ENCODE data around the gene POU3F2. TPM values are rescaled to one million over a fixed set of nuclear protein-coding genes. Genes with fewer than 3 reads are reported as not detected.
A peak's percentile ranks its signal among the peaks of the same experiment; 100 is the strongest.

The POU3F2 gene
- polyA plus RNA-seq, 3 donors = not detected

GRCh38 chr6:98832284-98833056, 1.9 kb upstream of the POU3F2 start:
- no peak for DNase-seq
- intact Hi-C loops (cut with micrococcal nuclease) = no loop called here
- peaks cover 28 to 38% of the 10 kb centered on the region in 2 donors for H3K4me1 ChIP-seq (ENCODE audit: control insufficient read depth in 1 of 2, insufficient read depth in 2 of 2, low read length in 2 of 2)

GRCh38 chr6:98833057-98833306, 1.4 kb upstream of the POU3F2 start:
- intact Hi-C loops (cut with micrococcal nuclease) = no loop called here
- Mint-ChIP-seq H3K4me3 (peak overlapping the region; percentile 6 to 98), H3K27me3 (ENCODE audit: low read depth in 3 of 3) (peaks cover 92 to 98% (median 97%) of the 10 kb centered on the region in 3 donors), H3K36me3 (peaks cover 6 to 15% of the 10 kb centered on the region in 2 donors), H3K9me3 (peaks cover 0 to 41% (median 19%) of the 10 kb centered on the region in 7 donors), H3K4me1 (peaks cover 43% of the 10 kb centered on the region), H3K27ac (no peak overlapping the region)
- Histone ChIP-seq H3K4me1 (ENCODE audit: control insufficient read depth in 1 of 2, insufficient read depth in 2 of 2, low read length in 2 of 2) (peaks cover 28 to 38% of the 10 kb centered on the region in 2 donors), H2AFZ (ENCODE audit: insufficient read depth, low read depth, low read length, poor library complexity, severe bottlenecking) (peak overlapping the region; percentile 67), H3K4me3 (replicated peaks in 1 of 3; ENCODE audit: low read depth in 2 of 3, low read length in 3 of 3) (peak overlapping the region in 1 of 3 experiments; percentile 76), H3K27me3 (ENCODE audit: control insufficient read depth in 2 of 2, insufficient read depth in 2 of 2, low read length in 2 of 2) (peaks cover 84 to 97% of the 10 kb centered on the region in 2 donors), H3K79me2 (ENCODE audit: insufficient read depth, low read length) (no peaks in the 10 kb centered on the region), H3K9ac (ENCODE audit: insufficient read depth, low read length, poor library complexity, severe bottlenecking) (no peak overlapping the region), H3K27ac (ENCODE audit: low read depth in 1 of 2, low read length in 2 of 2) (no peak overlapping the region), H3K9me3 (replicated peaks in 1 of 2; ENCODE audit: control insufficient read depth in 1 of 2, insufficient read depth in 1 of 2, low read length in 2 of 2) (peaks cover 4 to 50% of the 10 kb centered on the region in 2 donors), H3K36me3 (replicated peaks in 1 of 2; ENCODE audit: control insufficient read depth in 1 of 2, insufficient read depth in 2 of 2, low read length in 2 of 2) (no peaks in the 10 kb centered on the region), H4K20me1 (ENCODE audit: insufficient read depth, low read length) (no peaks in the 10 kb centered on the region), H3K4me2 (replicated peaks; ENCODE audit: extremely low read depth, low read length, poor library complexity, severe bottlenecking) (peak overlapping the region; percentile 96)
- 1% methylated on average over 26 of the region's 26 CpGs for WGBS (ENCODE audit: insufficient coverage)
- no peak for DNase-seq
- TF ChIP-seq, protein P1, sequence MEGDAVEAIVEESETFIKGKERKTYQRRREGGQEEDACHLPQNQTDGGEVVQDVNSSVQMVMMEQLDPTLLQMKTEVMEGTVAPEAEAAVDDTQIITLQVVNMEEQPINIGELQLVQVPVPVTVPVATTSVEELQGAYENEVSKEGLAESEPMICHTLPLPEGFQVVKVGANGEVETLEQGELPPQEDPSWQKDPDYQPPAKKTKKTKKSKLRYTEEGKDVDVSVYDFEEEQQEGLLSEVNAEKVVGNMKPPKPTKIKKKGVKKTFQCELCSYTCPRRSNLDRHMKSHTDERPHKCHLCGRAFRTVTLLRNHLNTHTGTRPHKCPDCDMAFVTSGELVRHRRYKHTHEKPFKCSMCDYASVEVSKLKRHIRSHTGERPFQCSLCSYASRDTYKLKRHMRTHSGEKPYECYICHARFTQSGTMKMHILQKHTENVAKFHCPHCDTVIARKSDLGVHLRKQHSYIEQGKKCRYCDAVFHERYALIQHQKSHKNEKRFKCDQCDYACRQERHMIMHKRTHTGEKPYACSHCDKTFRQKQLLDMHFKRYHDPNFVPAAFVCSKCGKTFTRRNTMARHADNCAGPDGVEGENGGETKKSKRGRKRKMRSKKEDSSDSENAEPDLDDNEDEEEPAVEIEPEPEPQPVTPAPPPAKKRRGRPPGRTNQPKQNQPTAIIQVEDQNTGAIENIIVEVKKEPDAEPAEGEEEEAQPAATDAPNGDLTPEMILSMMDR (IDR thresholded peaks at IDR 0.05) = no peak

More at GRCh38 chr6:98832284-98833056, 1.9 kb upstream of the POU3F2 start:
- peaks cover 0 to 41% (median 19%) of the 10 kb centered on the region in 7 donors for H3K9me3 Mint-ChIP-seq
- H4K20me1 ChIP-seq (ENCODE audit: insufficient read depth, low read length) = no peaks in the 10 kb centered on the region
- H3K4me1 Mint-ChIP-seq = peaks cover 43% of the 10 kb centered on the region
- H3K4me3 Mint-ChIP-seq = peak overlapping the region; percentile 6 to 98
- H3K4me2 ChIP-seq (replicated peaks; ENCODE audit: extremely low read depth, low read length, poor library complexity, severe bottlenecking) = peak overlapping the region; percentile 96
- no peaks in the 10 kb centered on the region for H3K79me2 ChIP-seq (ENCODE audit: insufficient read depth, low read length)
- H3K9ac ChIP-seq (ENCODE audit: insufficient read depth, low read length, poor library complexity, severe bottlenecking) = no peak overlapping the region
- peaks cover 4 to 52% of the 10 kb centered on the region in 2 donors for H3K9me3 ChIP-seq (replicated peaks in 1 of 2; ENCODE audit: control insufficient read depth in 1 of 2, insufficient read depth in 1 of 2, low read length in 2 of 2)
- H3K27ac Mint-ChIP-seq = no peak overlapping the region
- no peak overlapping the region for H3K27ac ChIP-seq (ENCODE audit: low read depth in 1 of 2, low read length in 2 of 2)
- peaks cover 83 to 97% of the 10 kb centered on the region in 2 donors for H3K27me3 ChIP-seq (ENCODE audit: control insufficient read depth in 2 of 2, insufficient read depth in 2 of 2, low read length in 2 of 2)
- WGBS (ENCODE audit: insufficient coverage) = 2% methylated on average over 58 of the region's 59 CpGs
- no peak overlapping the region for H2AFZ ChIP-seq (ENCODE audit: insufficient read depth, low read depth, low read length, poor library complexity, severe bottlenecking)
- peak overlapping the region in 1 of 3 experiments; percentile 76 for H3K4me3 ChIP-seq (replicated peaks in 1 of 3; ENCODE audit: low read depth in 2 of 3, low read length in 3 of 3)
- no peaks in the 10 kb centered on the region for H3K36me3 ChIP-seq (replicated peaks in 1 of 2; ENCODE audit: control insufficient read depth in 1 of 2, insufficient read depth in 2 of 2, low read length in 2 of 2)
- peaks cover 93 to 99% (median 97%) of the 10 kb centered on the region in 3 donors for H3K27me3 Mint-ChIP-seq (ENCODE audit: low read depth in 3 of 3)
- TF ChIP-seq, protein P1 (IDR thresholded peaks at IDR 0.05) = no peak
- H3K36me3 Mint-ChIP-seq = peaks cover 6 to 15% of the 10 kb centered on the region in 2 donors

Measured in CD14-positive monocyte (primary cell).